Measurements from ENCODE around the gene PKIB.

Gene PKIB

GRCh38 chr6:122653094-122653493 is 42.9 kb downstream of the PKIB start:
- Histone ChIP-seq H3K4me1 (ENCODE audit: low read length) (no peaks in the 10 kb centered on the region), H3K27ac (ENCODE audit: low read length) (no peak overlapping the region), H3K9ac (ENCODE audit: low read length) (no peak overlapping the region), H3K79me2 (ENCODE audit: low read length) (no peaks in the 10 kb centered on the region), H3K36me3 (replicated peaks; ENCODE audit: low read depth, low read length) (no peaks in the 10 kb centered on the region), H3K4me3 (ENCODE audit: low read length) (no peak overlapping the region), H4K20me1 (ENCODE audit: insufficient read depth, low read length) (no peaks in the 10 kb centered on the region), H3K4me2 (ENCODE audit: low read length) (no peak overlapping the region), H3K9me3 (ENCODE audit: insufficient read depth, low read length) (no peaks in the 10 kb centered on the region), H2AFZ (ENCODE audit: low read depth, low read length) (no peak overlapping the region), H3K27me3 (ENCODE audit: low read depth, low read length) (no peaks in the 10 kb centered on the region)
- no peak for TF ChIP-seq CTCF (IDR thresholded peaks at IDR 0.05; ENCODE audit: low read depth, low read length)
- no peak for TF ChIP-seq EZH2phosphoT487 (IDR thresholded peaks at IDR 0.05; ENCODE audit: low read depth)

- Histone ChIP-seq H3K27ac (ENCODE audit: low read length) (no peak overlapping the region), H3K4me2 (ENCODE audit: low read length) (no peak overlapping the region), H4K20me1 (ENCODE audit: insufficient read depth, low read length) (no peaks in the 10 kb centered on the region), H3K4me1 (ENCODE audit: low read length) (no peaks in the 10 kb centered on the region), H3K9ac (ENCODE audit: low read length) (no peak overlapping the region), H3K79me2 (ENCODE audit: low read length) (no peaks in the 10 kb centered on the region), H3K4me3 (ENCODE audit: low read length) (no peak overlapping the region), H3K9me3 (ENCODE audit: insufficient read depth, low read length) (no peaks in the 10 kb centered on the region), H2AFZ (ENCODE audit: low read depth, low read length) (no peak overlapping the region), H3K36me3 (replicated peaks; ENCODE audit: low read depth, low read length) (no peaks in the 10 kb centered on the region), H3K27me3 (ENCODE audit: low read depth, low read length) (no peaks in the 10 kb centered on the region)
- TF ChIP-seq CTCF (IDR thresholded peaks at IDR 0.05; ENCODE audit: low read depth, low read length) (no peak), EZH2phosphoT487 (IDR thresholded peaks at IDR 0.05; ENCODE audit: low read depth) (no peak)
These were observed 43.8 kb downstream of the PKIB start for GRCh38 chr6:122654012-122654411.

GRCh38 chr6:122657601-122658000 is 47.4 kb downstream of the PKIB start:
- no peaks in the 10 kb centered on the region for H3K36me3 ChIP-seq (replicated peaks; ENCODE audit: low read depth, low read length)
- TF ChIP-seq EZH2phosphoT487 (IDR thresholded peaks at IDR 0.05; ENCODE audit: low read depth), result no peak
- no peak for TF ChIP-seq CTCF (IDR thresholded peaks at IDR 0.05; ENCODE audit: low read depth, low read length)
- no peaks in the 10 kb centered on the region for H3K79me2 ChIP-seq (ENCODE audit: low read length)
- no peak overlapping the region for H3K4me3 ChIP-seq (ENCODE audit: low read length)
- H3K27ac ChIP-seq (ENCODE audit: low read length), result no peak overlapping the region
- no peak overlapping the region for H3K9ac ChIP-seq (ENCODE audit: low read length)
- no peak overlapping the region for H3K4me2 ChIP-seq (ENCODE audit: low read length)
- no peaks in the 10 kb centered on the region for H3K27me3 ChIP-seq (ENCODE audit: low read depth, low read length)
- H3K4me1 ChIP-seq (ENCODE audit: low read length), result no peaks in the 10 kb centered on the region
- H4K20me1 ChIP-seq (ENCODE audit: insufficient read depth, low read length), result no peaks in the 10 kb centered on the region
- no peak overlapping the region for H2AFZ ChIP-seq (ENCODE audit: low read depth, low read length)
- H3K9me3 ChIP-seq (ENCODE audit: insufficient read depth, low read length), result no peaks in the 10 kb centered on the region

GRCh38 chr6:122660296-122660695 is 50.1 kb downstream of the PKIB start:
- Histone ChIP-seq H3K4me1 (ENCODE audit: low read length) (no peaks in the 10 kb centered on the region), H3K79me2 (ENCODE audit: low read length) (no peaks in the 10 kb centered on the region), H3K4me3 (ENCODE audit: low read length) (no peak overlapping the region), H3K4me2 (ENCODE audit: low read length) (no peak overlapping the region), H3K27me3 (ENCODE audit: low read depth, low read length) (no peaks in the 10 kb centered on the region), H3K27ac (ENCODE audit: low read length) (no peak overlapping the region), H3K9ac (ENCODE audit: low read length) (no peak overlapping the region), H4K20me1 (ENCODE audit: insufficient read depth, low read length) (no peaks in the 10 kb centered on the region), H3K9me3 (ENCODE audit: insufficient read depth, low read length) (no peaks in the 10 kb centered on the region), H3K36me3 (replicated peaks; ENCODE audit: low read depth, low read length) (no peaks in the 10 kb centered on the region), H2AFZ (ENCODE audit: low read depth, low read length) (no peak overlapping the region)
- TF ChIP-seq EZH2phosphoT487 (IDR thresholded peaks at IDR 0.05; ENCODE audit: low read depth), result no peak
- no peak for TF ChIP-seq CTCF (IDR thresholded peaks at IDR 0.05; ENCODE audit: low read depth, low read length)
